HG02623 (cell line): Measurements from ENCODE around the gene PPT2.
A peak's percentile ranks its signal among the peaks of the same experiment; 100 is the strongest.
"Not testable (repeated sequence)": the region's sequence is repeated elsewhere in the genome, so short reads cannot be mapped to it uniquely, and the experiment has no call there.

ENCODE experiments used
- ATAC-seq: cut with Tn5 transposase; IDR thresholded peaks from one replicate; pipeline ENCODE4 v1.9.1; 2021; ENCODE audit warnings: moderate library complexity; ENCODE audit not compliant: unreplicated experiment

PPT2 gene

GRCh38 chr6:32176476-32177182 is 22.7 kb downstream of the PPT2 start:
- ATAC-seq, result no peak

DNA sequence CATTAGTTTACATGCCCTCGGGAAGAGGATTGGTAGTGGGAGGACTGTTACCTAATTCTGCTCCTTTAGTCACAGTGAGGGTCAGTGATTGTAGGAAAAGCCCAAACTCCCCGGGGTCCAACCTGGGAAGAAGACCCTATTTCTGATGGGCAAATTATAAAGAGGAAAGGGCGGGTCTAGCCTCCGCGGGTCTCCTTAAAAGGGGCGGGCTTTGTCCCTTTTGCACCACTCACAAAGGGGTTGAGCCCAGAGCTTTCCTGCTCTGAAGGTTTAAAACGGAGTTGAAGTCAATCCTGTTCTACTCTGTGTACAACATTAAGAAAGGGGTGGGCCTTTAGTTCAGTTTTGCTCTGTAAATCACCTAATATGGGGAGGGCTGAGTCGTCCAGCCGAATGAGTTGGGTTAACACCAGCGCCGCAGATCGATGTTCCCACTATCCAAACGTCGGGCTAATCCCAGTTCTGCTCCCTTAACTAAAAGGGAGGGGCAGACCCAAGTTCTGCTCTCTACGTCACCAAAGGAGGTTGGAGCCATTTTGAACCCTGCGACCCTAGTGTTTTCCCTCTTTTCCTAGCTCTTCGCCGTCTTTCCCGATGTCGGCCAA is 23.3 kb downstream of the PPT2 start:
- ATAC-seq, result no peak

GRCh38 chr6:32177788-32178546 is 24.0 kb downstream of the PPT2 start, which contains the start of gene RNF5:
TSS of gene RNF5 (plus strand) at chr6:32178405. CDS start at chr6:32178512, 107 bp downstream.
- peak; percentile 74 for ATAC-seq

- no peak for ATAC-seq
These were observed 24.9 kb downstream of the PPT2 start for GRCh38 chr6:32178547-32179440.

DNA sequence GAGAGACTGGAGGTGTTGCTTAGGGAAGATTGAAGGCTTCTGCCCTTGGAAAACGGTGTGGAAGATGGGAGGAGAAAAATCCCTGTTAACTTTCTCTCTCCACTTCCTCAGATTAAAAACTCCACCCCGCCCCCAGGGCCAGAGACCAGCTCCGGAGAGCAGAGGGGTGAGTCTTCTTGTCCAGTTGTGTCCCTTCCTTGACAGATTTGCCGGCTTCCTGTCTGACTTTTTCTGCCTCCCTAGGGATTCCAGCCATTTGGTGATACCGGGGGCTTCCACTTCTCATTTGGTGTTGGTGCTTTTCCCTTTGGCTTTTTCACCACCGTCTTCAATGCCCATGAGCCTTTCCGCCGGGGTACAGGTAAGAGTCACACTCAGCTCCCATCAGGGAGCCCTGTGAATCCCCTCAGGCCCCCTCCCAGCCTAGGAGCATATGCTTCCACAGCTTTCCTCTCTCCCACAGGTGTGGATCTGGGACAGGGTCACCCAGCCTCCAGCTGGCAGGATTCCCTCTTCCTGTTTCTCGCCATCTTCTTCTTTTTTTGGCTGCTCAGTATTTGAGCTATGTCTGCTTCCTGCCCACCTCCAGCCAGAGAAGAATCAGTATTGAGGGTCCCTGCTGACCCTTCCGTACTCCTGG is 25.9 kb downstream of the PPT2 start:
- ATAC-seq, result no peak

- ATAC-seq, result no peak
These were observed 27.3 kb downstream of the PPT2 start for GRCh38 chr6:32181148-32181702.

GRCh38 chr6:32181915-32182529 is 28.1 kb downstream of the PPT2 start:
- ATAC-seq, result no peak

GRCh38 chr6:32182555-32182981 is 28.6 kb downstream of the PPT2 start:
- ATAC-seq, result no peak

DNA sequence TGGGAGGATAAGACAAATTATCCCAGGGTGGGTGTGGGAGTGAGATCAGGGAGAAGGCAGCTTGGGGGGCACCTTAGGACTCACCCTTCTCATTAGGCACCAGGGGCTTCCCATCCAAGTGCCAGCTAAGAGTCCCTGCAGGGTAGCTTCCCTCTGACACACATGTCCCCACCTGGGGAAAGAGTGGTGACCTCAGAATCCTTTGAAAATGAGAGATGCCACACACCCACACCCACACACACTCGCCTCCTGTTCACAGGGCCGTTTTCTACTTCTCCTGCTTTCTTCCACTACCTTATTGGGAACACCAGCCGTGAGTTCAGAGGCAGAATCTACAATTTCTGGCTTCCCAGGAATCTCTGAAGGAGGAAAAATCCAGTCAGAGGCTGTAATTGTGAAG is 29.1 kb downstream of the PPT2 start:
- no peak for ATAC-seq

DNA sequence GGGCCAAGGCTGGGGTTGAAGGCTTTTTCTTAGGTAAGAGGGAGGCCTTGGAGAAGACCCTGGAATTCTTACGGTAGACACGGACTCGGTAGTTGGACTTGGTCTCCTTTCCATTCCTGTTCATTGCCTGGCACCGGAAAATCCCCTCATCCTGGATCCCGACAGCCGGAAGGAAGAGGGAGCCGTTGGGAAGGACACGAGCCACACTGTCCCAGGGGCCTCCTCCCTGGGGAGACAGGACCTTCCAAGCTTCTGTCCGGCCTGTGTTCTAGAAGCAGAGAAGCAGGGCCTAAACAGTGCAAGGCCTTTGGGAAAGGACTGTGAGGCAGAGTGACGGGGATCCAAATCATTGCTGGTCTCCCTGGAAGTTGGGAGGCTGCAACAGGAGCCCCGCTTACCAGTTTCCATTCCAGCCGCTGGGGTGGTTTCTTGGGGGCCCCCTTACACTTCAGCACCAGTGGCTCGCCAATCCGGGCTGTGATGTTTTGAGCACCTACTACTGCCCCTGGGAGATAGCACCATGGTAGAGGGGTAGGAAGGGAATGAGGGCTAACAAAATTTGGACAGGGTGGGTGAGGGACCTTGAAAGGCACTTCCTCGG is 29.6 kb downstream of the PPT2 start:
- ATAC-seq, result no peak

- no peak for ATAC-seq
These were observed 30.2 kb downstream of the PPT2 start, which contains the start of gene AGER for GRCh38 chr6:32184084-32184640. TSS of gene AGER (minus strand) at chr6:32184253. CDS start at chr6:32184222, 31 bp downstream.

GRCh38 chr6:32185681-32186131 is 31.8 kb downstream of the PPT2 start:
- ATAC-seq, result not testable (repeated sequence)

DNA sequence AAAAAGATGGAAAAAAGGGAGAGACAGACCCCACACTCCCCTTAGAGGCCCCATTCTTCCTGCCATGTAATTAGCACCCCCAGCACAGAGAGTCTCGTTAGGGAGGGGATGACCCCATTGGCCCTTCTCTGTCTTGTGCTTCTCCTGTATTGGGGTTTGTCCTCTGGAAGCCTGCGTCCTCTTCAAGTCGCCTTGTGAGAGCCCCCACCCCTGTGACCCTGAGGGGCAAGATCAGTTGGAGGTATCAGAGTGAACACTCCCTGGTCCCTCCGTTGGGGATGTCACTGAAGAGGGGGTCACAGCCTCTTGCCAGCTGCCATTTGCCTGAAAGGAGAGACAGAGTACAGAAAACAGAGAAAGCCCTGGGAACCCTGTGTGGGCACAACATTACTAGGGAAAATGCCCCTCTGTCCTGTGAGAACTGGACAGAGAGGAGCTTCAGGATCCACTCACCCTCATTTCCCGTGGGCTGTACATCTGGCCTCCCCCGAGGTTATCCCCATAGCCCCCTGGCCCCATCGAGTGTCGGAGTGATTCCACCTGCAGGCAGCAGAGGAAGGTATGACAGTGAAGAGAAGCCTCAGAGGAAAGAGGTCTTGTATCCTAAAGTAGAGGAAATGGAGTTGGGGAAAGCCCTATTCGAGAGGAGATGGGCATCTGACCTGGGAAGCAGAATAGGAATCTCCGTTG is 32.4 kb downstream of the PPT2 start:
- not testable (repeated sequence) for ATAC-seq

GRCh38 chr6:32187009-32187709 is 33.2 kb downstream of the PPT2 start:
- no peak for ATAC-seq

GRCh38 chr6:32187725-32188380 is 33.9 kb downstream of the PPT2 start:
- ATAC-seq, result not testable (repeated sequence)

DNA sequence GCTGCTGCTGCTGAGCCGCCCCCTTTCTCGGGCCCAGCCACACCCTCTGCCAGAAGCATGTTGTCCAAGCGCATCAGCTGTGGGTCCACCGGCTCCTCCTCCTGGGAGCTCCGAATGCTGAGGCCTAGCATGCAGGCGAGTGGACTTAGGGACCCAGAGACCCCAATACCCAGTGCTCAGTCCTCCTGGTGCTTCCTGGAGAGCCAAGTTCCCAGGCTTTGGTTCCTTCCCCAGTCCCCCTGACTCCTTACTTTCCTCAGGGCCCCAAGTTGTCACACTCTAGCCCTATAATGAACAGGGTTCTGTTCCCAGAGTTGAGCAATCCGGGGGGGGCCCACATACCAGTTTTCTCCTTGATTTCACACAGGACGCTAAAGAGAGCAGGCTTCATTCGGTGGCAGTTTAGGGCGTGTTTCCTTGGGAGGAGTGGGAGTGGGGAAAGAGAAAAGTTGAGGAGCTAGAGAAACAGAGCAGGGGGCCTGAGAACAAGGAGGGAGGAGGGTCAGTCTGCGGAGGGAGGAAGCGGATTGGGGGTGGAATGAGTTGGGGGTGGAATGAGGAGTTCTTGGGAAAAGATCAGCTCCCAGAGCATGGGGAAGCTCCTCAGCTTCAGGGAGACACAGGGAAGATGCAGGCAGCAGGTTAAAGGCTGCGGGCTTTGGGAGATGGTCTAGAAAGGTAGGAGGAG is 34.6 kb downstream of the PPT2 start:
- no peak for ATAC-seq
